RCC 7860 (cell line): ENCODE measurements around the gene DKK3.
A peak's percentile ranks its signal among the peaks of the same experiment; 100 is the strongest.
"Not testable (repeated sequence)": the region's sequence is repeated elsewhere in the genome, so short reads cannot be mapped to it uniquely, and the experiment has no call there.

Source experiments
- DNase-seq: peaks from one replicate; pipeline ENCODE4 v3.0.0-alpha.2; 2015; ENCODE audit warnings: low spot score
- FAIRE-seq: peaks from 2 replicates; lab custom pipeline; 2012; peaks lifted over from hg19 to GRCh38; lab: Jason Lieb, UNC

The DKK3 gene

DNA sequence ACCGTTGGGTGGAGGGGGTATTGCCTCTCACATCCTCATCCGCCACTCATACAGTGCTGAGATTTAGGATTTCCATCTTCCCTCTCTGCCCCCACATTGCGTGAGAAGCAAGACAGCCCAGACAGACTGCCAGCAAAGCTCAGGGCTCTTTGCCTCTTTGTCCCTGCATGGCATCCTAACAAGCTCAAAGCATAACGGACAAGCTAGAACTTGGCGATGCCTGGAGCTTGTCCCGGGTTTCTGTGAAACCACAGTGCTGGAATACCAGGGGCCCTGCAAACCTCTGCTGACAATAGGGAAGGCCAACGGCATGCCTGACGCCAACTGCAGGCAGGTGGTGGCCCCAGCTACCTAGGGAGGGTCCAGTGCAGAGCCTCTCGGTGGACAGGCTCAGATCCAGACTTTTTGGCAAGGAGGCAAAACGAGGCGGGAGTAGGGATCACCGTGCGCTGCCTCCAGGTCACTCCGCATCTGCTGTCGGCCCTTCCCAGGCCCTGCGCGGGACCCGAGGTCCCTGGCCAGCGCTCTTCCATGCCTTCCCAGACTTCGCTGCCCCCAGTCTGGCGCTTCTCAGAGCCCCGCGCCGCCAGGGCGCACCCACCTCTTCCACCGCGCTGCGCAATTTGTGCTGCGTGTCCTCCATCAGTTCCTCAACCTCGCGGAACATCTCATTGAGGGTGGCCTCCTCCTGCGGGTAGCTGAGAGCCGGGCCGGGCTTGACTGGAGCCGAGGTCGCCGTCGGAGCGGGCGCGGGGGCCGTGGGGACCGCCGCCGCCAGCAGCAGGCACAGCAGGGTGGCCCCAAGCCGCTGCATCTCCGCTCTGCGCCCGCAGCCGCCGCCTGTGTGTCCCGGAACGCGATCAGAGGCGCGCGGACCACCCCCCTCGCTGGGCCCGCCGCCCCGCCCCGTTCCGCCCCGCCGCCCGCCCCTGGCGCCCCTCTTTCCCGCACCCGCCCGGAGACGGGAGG, at the start of gene DKK3:
Gene DKK3, minus strand, starts transcription at position 858 of the 969 bp plus-strand sequence. Its CDS starts 44 bp downstream, at position 814.
- no peak for DNase-seq
- no peak for FAIRE-seq

DNA sequence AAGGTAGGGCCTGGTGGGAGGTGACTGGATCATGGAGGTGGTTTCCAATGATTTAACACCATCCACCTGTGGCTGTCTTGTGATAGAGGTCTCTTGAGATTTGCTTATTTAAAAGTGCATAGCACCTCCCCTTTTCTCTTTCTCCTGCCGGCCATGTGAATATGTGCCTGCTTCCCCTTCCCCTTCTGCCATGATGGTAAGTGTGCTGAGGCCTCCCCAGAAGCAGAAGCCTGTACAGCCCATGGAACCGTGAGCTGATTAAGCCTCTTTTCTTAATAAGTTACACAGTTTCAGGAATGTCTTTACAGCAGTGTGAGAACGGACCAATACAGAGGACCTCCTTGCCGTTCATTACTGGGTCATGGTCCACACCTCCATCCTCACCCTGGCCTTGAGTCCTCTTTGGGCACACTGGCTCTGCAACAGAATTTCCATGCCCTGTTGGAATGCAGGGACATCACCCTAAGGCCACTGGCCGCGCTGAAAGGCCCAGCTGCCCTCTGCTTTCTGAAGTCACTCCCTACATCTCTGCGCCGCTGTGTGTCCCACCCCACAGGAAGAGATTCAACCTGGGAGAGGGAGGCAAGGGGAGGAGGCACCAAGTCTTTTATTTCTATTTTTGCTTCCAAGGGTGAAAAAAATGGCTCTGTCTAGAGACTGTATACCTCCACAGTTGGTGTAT, 49.0 kb upstream of the DKK3 start:
- FAIRE-seq (no peak), DNase-seq (no peak)

DNA sequence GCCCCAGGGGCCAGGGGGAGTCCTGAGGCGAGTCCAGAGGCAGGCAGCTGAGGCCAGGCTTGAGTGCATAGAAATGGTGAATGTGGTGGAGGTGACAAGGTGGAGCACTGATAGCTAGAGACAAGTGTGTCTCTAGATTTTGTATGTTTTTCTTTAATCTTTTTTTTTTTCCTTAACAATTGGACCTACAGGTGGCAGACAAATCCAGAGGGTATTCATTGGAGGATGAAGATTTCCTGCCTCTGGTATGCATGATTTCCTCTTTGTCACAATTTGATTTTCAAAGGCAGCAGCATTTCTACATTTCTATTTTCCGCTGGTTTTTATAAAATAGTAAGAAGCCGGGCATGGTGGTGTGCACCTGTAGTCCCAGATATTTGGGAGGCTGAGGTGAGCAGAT, 47.7 kb upstream of the DKK3 start:
- no peak for FAIRE-seq
- DNase-seq, result no peak

DNA sequence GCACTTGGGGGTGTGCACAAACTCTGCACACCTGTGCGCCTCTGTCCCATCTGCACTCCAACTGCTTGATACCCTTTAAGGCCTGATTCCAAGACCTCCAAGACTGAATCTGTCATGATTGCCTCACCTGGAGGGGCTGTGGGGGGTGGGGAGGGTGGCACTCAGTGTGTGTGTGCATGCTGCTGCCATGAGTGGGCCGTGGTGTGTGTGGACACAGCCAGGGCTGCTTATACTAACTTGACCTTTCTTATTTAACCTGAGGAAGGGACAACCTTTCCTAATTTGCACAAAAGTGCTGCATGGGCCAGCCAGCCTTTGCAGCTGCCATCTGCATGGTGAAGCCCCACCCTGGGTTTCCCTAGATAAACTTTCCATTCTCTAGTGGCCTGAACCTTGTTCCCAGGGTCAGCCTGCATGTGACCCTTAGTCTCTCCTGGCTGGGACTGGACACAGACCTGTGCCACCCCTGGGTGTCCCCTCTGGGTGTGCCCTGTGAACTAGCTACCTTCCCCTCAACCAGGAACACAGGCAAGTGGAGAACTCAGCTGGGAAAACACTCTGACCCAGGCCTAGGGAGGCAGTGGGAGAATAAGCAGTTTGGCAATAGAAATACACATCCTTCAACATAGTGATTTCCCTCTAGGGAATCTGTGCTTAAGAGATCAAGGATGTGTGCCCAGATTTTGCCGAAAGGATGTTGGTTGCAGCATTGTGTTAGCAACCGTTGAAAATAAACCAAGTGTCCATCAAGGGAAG, 45.4 kb upstream of the DKK3 start:
- FAIRE-seq, result no peak
- DNase-seq, result no peak

DNA sequence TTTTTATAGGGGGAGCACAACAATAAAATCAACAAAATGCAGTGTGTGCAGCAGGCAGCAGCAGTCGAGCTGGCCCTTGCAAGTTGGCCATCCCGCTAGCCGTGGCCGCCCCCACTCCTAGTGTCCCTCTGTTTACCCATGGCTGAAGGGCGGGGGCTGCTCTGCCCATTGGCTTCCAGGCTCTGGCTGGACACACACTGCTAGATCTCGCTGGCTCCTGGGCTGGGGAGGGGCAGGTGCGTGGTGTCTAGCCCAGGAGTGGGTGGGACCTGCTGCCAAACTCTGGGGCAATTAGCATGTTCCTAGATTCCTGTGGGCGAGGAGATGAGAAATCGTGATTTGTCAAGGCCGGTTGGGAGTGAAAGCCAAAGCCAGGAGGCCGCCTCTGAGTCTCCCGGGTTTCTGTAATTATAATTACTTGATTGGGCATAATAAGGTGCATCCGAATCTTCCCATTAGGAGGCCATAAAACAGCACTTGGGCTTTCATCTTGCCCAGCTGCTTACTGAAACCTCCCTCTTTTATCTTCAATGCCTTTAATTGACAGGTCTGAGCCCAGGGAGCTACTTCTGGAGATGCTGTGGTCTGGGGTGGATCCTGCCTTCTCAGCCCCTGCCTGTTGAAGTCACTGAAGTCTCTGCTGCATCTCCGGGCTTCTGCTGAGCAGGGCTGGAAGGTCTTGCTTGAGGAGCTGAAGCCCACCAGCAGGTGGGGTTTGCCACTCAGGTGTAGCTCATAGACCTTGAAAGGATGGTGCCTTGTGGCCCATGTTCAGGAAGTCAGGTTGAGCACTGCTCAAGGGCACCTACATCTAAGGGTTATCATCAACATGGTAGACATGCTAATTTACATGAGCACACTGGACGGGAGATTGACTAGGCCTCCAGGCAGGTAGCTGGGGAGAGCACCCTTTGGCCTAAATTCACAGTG, 44.5 kb upstream of the DKK3 start:
- DNase-seq (no peak), FAIRE-seq (no peak)

DNA sequence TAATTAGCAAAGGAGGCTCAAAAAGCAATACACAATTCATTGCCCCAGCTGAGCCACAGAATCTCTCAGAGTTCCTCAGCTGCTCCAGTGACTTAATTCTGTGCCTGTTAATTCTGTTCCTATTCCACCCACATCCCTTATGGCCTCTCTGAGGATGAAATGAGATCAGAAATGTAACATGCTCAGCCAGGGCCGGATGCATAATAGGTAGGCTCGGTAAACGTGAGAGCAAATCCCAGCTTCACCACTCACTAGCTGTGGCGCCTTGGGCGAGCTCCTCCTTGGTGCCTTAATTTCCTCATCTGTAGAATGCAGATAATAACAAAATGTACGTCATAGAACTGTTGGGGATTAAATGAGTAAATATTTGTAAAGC, 42.8 kb upstream of the DKK3 start:
- DNase-seq, result no peak
- no peak for FAIRE-seq

DNA sequence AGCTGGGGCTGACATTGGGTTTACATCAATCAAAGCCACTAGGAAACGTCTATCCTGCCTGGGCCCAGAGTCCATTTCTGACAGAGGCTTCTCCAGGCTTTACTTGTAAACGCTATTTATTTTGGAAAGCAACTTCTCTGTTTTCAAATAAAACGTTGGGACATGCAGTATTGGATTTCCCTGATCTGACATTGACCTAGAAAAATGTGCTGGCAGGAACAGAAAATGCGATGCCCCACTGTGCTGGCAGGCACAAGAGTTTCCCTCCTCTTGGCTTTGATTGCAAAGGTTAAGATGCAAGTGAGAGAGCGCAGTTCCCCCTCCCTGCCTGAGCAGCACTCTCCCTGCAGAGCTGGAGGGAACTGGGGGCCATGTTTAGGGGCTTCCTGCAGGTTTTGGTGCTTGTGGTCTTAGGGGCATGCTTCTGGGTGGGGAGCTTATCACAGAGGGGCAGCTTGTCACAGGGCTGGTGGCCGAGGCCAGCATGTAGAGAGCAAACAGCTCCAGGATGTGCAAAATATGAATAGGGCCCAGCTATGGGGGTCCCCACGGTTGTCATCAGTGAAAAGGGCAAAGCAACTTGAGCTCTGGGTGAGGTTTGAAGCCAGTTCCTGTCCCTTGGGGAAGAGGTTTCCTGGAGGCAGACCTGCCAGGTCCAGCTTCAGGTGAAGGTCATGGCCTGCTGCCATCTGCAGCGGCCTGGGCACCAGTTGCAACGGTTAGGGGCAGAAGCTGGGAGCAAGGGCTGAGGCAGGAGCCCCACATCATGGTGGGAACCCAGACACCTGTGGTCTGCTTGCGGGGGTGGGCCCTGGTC, 42.3 kb upstream of the DKK3 start:
- DNase-seq (no peak), FAIRE-seq (no peak)

DNA sequence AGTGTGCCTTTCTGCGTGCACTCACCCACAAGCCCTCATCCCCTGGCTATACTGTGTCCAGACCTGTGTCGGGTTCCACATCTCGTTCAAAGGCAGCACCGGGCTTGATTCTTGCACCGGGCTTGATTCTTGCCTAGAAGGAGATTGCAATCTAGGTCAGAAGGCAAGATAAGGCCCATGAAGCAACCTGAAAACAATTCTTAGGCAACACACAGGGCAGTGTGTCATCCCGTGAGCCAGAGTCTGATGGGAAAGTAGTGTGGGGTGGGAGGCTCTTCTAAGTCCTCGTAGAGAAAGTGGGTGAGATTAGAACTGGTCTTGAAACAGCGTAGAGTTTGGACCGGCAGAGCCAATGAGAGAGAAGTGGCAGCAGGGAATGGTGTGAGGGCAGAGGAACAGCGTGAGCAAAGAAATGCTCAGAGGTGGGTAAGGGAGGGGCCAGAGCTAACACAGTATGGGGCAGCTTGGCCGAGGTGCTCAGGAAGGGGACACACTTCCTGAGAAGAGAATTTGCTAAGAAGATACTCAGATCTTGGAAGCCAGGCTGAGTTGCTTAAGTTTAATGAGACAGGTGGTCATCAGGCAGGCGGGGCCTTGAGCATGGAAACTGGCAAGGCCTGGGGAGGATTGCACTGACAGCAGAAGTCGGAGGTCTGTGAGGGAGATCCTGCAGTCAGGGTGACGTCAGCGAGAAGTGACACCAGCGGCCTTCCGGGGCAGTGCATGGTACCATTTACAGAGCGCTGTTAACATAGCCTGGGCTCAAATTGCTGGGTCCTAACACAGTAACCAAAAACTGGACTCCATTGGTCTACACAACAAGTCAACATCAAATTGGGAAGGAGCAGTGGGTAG, 40.7 kb upstream of the DKK3 start:
- no peak for DNase-seq
- no peak for FAIRE-seq

DNA sequence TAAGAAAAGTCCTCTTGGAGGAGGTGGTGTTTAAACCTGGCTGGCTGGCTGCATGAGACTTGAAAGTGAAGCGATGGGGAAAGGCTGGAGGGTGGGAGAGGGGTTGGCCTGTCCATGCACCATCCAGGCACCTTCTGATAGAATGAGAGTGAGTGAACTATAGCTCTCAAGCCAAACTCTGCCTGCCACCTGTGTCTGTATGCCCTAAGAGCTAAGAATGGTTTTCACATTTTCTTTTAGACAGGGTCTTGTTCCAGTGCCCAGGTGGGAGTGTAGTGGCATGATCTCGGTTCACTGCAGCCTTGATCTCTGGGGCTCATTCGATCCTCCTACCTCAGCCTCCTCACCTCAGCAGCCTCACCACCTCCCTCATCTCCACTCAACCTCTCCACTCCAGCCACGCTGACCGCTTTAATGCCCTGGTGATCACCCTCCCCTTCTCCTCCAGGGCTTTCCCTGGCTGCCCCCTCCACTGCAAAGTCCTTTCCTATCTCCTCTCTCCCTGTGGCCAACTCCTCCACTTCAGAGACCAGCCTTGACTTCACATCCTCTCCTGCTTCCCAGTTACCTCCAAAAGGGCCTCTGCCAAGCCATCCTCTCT, 38.3 kb upstream of the DKK3 start:
- no peak for DNase-seq
- no peak for FAIRE-seq

DNA sequence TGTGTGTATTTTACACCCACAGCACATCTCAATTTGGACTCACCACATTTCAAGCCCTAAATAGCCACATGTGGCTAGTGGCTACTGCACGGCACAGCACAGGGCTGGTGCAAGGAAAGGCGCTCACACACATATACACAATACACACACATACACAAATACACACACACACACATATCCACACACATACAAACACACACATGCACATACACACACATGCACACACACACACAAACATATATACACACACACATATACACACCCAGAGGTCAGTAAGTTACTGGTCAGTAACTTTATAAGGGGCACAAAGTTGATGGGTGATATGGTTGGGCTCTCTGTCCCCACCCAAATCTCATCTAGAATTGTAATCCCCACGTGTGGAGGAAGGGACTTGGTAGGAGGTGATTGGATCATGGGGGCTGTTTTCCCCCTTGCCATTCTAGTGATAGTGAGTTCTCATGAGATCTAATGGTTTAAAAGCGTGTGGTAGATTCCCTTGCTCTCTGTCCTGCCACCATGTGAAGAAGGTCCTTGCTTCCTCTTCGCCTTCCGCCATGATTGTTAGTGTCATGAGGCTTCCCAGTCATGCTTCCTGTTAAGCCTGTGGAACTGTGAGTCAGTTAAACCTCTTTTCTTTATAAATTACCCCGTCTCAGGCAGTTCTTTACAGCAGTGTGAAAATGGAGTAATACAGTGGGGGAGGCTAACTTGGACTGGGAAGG, 37.6 kb upstream of the DKK3 start:
- no peak for DNase-seq
- no peak for FAIRE-seq

DNA sequence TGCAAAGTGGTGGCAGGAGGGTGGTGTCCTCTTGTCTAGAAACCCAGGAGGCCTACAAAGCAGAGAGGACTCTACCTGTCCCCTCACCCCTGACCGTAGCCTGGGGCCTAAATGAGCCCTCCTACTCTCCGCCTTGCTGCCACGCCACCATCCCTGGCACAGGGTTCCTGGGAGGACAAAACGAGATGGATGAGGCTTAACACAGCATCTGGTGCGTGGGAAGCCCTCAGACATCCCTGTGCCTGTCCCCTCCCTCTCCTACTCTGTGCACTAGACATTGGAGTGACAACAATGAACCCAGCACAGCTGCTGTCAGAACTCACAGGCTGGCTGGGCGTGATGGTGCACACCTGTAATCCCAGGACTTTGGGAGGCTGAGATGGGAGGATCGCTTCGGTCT, 36.4 kb upstream of the DKK3 start:
- DNase-seq (no peak), FAIRE-seq (no peak)

DNA sequence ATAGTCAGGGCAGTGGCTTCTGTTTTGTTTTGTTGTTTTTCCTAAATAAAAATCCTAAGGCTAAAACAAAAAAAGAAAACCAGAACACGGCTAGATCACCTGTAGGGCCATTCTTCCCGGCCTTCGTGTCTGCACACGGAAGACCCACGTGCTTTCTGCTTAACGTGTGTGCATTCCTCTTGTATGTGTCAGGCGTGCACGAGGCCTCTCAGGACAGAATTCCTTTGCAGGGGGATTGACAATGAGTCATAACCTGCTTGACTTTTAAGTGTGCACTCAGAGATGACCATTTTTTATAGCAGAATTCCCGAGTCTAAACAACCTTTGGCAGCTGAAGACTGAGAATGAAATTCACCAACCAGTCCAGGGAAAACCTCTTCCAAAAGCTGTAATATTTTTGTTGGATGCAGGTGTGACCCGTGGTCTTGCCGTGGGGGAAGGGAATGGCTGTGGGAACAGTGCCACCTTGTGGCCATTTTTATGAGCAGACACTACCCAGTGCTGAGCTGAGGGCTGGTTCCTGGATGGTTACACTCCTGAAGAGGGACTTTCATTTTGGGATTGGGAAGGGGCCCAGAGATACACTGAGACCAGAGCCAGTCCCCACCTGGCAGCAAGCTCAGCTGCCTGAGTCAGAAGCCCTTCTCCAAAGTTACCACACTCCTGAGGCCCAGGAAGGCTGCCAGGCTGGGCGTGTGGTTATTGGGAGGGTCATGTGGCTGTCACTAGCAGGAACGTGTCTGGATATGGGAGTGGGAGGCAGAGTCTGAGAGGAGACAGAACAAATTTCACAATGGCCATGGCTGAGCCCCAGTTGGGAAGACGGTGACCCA, 35.7 kb upstream of the DKK3 start:
- DNase-seq (peak; percentile 99), FAIRE-seq (peak; percentile 93)

DNA sequence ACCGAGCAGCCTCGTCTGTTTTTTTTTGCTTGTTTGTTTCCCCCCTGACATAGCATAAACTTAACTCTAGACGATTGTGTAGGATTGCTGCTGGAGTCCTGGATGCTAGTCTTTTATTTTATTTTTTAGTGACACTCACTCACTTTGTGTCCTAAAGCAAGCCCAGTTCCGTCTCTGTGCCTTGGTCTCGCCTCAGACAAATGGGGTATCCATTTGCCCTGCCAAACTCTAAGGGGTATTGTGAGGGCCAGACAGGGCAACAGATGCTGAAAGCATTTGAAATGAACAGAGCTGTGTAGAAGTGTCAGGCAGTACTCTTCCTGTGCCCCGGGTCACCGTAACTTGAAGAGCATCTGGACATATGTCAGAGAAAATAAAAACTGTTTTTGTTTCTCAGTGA, 34.8 kb upstream of the DKK3 start:
- DNase-seq, result no peak

DNA sequence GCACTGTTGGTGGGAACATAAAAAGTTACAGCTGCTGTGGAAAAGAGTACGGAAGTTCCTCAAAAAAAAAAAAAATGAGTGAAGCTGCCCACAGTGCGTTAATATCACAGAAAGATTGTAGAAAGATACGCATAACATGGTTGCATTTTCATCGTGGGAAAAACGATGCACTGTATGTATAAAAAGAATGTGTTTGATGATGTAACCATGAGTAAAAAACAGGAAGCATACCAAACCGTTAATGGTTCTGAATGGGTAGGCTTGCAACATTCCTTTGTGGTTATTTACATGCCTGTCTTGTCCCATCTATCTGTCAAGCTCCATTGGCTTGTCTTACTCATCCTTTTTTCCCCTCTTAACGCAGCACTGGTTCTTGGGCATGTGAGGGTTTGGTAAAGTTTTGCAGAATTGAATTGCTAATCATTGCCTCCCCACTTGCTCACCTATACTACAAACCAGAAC, 33.8 kb upstream of the DKK3 start:
- DNase-seq, result peak; percentile 99
- peak; percentile 98 for FAIRE-seq

More for the DNA sequence above, 34.8 kb upstream of the DKK3 start:
- FAIRE-seq, result no peak

DNA sequence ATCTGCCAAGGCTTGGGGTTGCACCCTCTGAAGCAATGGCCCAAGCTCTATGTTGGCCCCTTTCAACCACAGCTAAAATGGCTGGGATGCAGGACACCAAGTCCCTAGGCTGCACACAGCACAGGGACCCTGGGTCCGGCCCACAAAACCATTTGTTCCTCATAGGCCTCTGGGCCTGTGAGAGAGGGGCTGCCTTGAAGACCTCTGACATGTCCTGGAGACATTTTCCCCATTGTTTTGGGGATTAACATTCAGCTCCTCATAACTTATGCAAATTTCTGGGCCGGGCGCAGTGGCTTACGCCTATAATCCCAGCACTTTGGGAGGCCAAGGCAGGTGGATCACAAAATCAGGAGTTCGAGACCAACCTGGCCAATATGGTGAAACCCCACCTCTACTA, 32.3 kb upstream of the DKK3 start:
- not testable (repeated sequence) for DNase-seq, FAIRE-seq

DNA sequence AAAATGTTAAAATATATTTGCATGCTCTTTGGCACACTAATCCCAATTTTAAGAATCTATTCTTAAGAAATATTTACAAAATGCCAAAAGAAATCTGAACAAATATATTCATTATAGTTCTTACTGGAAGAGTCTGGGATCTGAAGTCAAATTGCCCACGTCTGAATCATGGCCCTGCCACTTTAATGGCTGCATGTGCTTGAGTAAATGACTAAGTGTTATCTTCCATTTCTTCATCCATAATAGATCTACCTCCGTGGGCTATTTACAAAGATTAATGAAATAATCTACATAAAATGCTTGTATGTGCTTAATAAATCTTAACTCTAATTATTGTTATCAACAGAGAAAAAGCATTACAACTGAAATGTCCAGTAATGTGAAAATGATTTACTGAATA, 24.5 kb upstream of the DKK3 start:
- DNase-seq (no peak), FAIRE-seq (no peak)
